PC-3 (cell line): Measurements from ENCODE around the gene PRKACB.

Experiments used
- EZH2 ChIP-seq: fragments of 300-600 bp; sonication (generic); IDR thresholded peaks from one replicate; pipeline ENCODE4 v1.6.1; 2017; ENCODE audit warnings: antibody characterized with exemption, mild to moderate bottlenecking, low read length; ENCODE audit not compliant: unreplicated experiment
- TF ChIP-seq, protein P1 (sequence below): fragments of 300-600 bp; sonication (generic); conservative IDR thresholded peaks from 2 replicates; pipeline ENCODE4 v1.5.1; 2017; ENCODE audit warnings: antibody characterized with exemption, low read depth, mild to moderate bottlenecking, low read length

DNA sequence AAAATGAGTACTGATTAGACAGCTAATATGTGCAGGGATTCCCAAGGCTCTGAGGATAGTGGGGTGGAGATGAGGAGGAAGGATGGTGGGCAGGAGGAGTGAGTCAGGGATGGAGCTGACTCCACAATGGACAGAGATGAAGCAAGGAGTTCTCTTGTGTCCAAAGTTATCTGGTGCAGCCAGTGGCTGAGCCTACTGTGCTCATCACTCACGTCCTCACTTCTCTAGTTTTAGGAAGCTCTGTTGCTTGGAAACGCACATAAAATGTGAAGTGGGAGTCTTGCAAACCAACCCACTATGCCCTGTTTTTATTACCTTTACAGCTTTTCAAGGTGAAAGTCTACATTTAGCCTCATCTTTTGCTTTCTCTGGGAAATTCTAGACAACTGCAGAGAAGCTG lies 120.9 kb downstream of the PRKACB start:
- TF ChIP-seq, protein P1, sequence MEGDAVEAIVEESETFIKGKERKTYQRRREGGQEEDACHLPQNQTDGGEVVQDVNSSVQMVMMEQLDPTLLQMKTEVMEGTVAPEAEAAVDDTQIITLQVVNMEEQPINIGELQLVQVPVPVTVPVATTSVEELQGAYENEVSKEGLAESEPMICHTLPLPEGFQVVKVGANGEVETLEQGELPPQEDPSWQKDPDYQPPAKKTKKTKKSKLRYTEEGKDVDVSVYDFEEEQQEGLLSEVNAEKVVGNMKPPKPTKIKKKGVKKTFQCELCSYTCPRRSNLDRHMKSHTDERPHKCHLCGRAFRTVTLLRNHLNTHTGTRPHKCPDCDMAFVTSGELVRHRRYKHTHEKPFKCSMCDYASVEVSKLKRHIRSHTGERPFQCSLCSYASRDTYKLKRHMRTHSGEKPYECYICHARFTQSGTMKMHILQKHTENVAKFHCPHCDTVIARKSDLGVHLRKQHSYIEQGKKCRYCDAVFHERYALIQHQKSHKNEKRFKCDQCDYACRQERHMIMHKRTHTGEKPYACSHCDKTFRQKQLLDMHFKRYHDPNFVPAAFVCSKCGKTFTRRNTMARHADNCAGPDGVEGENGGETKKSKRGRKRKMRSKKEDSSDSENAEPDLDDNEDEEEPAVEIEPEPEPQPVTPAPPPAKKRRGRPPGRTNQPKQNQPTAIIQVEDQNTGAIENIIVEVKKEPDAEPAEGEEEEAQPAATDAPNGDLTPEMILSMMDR = no peak
- TF ChIP-seq EZH2 = no peak
